Measurements from ENCODE around the gene PLEKHG4B. TPM values are rescaled to one million over a fixed set of nuclear protein-coding genes. Genes with fewer than 3 reads are reported as not detected.

The PLEKHG4B gene
- polyA plus RNA-seq, 1 donor (not counting 4 experiments of a cell fraction or from before 2014, with no cell fraction given), result not detected

- DNase-seq (ENCODE audit: low read depth, low spot score) (no peak), FAIRE-seq (no peak)
- Histone ChIP-seq H3K36me3 (ENCODE audit: control insufficient read depth in 2 of 2, extremely low read depth in 1 of 2, insufficient read depth in 2 of 2, low read length in 2 of 2) (no peaks in the 10 kb centered on the region), H3K9me1 (ENCODE audit: control insufficient read depth, extremely low read depth, insufficient read depth, low read length) (no peaks in the 10 kb centered on the region), H3K9ac (ENCODE audit: control insufficient read depth, extremely low read depth, insufficient read depth, low read length) (no peak overlapping the region), H3K27me3 (ENCODE audit: control insufficient read depth, extremely low read depth, insufficient read depth, low read length) (peaks cover 16% of the 10 kb centered on the region), H3K9me3 (ENCODE audit: control insufficient read depth, low read depth, low read length) (no peaks in the 10 kb centered on the region), H3K27ac (ENCODE audit: control insufficient read depth, insufficient read depth, low read length) (no peak overlapping the region), H3K4me2 (ENCODE audit: control insufficient read depth, extremely low read depth, insufficient read depth, low read depth, low read length) (no peak overlapping the region), H3K4me3 (ENCODE audit: control insufficient read depth in 2 of 3, extremely low read depth in 1 of 3, insufficient read depth in 2 of 3, low read depth in 1 of 3, low read length in 3 of 3) (no peak overlapping the region), H3K4me1 (ENCODE audit: control insufficient read depth, extremely low read depth, insufficient read depth, low read length) (no peaks in the 10 kb centered on the region), H3K79me2 (ENCODE audit: control insufficient read depth, insufficient read depth, low read length) (no peaks in the 10 kb centered on the region), H2AFZ (ENCODE audit: control insufficient read depth, low read length) (no peak overlapping the region), H4K20me1 (ENCODE audit: control insufficient read depth, extremely low read depth, insufficient read depth, low read length) (no peaks in the 10 kb centered on the region)
- dilution Hi-C loops (cut with MboI; ENCODE audit: extremely low pct_ligation_motif_present, low sequenced_read_pairs), result no loop called here
- TF ChIP-seq EZH2 (IDR thresholded peaks at IDR 0.05; ENCODE audit: low read length), result no peak
- no peak for TF ChIP-seq CTCF (optimal IDR thresholded peaks at IDR 0.05 in 1 of 3, IDR thresholded peaks at IDR 0.05 in 1 of 3, conservative IDR thresholded peaks at IDR 0.05 in 1 of 3; ENCODE audit: extremely low read depth in 1 of 3, insufficient read depth in 2 of 3, low read length in 3 of 3)
Observed at GRCh38 chr5:179401-179800, 87.4 kb downstream of the PLEKHG4B start.

GRCh38 chr5:180286-180918, 88.4 kb downstream of the PLEKHG4B start:
- DNase-seq (ENCODE audit: low read depth, low spot score) (no peak), FAIRE-seq (no peak)
- dilution Hi-C loops (cut with MboI; ENCODE audit: extremely low pct_ligation_motif_present, low sequenced_read_pairs), result no loop called here
- no peak overlapping the region for H3K4me2 ChIP-seq (ENCODE audit: control insufficient read depth, extremely low read depth, insufficient read depth, low read depth, low read length)
- H4K20me1 ChIP-seq (ENCODE audit: control insufficient read depth, extremely low read depth, insufficient read depth, low read length), result no peaks in the 10 kb centered on the region
- no peak overlapping the region for H3K4me3 ChIP-seq (ENCODE audit: control insufficient read depth in 2 of 3, extremely low read depth in 1 of 3, insufficient read depth in 2 of 3, low read depth in 1 of 3, low read length in 3 of 3)
- H3K27me3 ChIP-seq (ENCODE audit: control insufficient read depth, extremely low read depth, insufficient read depth, low read length), result peaks cover 16% of the 10 kb centered on the region
- H3K9me3 ChIP-seq (ENCODE audit: control insufficient read depth, low read depth, low read length), result no peaks in the 10 kb centered on the region
- H3K9me1 ChIP-seq (ENCODE audit: control insufficient read depth, extremely low read depth, insufficient read depth, low read length), result no peaks in the 10 kb centered on the region
- no peak overlapping the region for H3K9ac ChIP-seq (ENCODE audit: control insufficient read depth, extremely low read depth, insufficient read depth, low read length)
- H2AFZ ChIP-seq (ENCODE audit: control insufficient read depth, low read length), result no peak overlapping the region
- TF ChIP-seq CTCF (optimal IDR thresholded peaks at IDR 0.05 in 1 of 3, IDR thresholded peaks at IDR 0.05 in 1 of 3, conservative IDR thresholded peaks at IDR 0.05 in 1 of 3; ENCODE audit: extremely low read depth in 1 of 3, insufficient read depth in 2 of 3, low read length in 3 of 3) (no peak), EZH2 (IDR thresholded peaks at IDR 0.05; ENCODE audit: low read length) (no peak)
- no peaks in the 10 kb centered on the region for H3K36me3 ChIP-seq (ENCODE audit: control insufficient read depth in 2 of 2, extremely low read depth in 1 of 2, insufficient read depth in 2 of 2, low read length in 2 of 2)
- H3K4me1 ChIP-seq (ENCODE audit: control insufficient read depth, extremely low read depth, insufficient read depth, low read length), result no peaks in the 10 kb centered on the region
- H3K27ac ChIP-seq (ENCODE audit: control insufficient read depth, insufficient read depth, low read length), result no peak overlapping the region
- H3K79me2 ChIP-seq (ENCODE audit: control insufficient read depth, insufficient read depth, low read length), result no peaks in the 10 kb centered on the region

Measured in keratinocyte (primary cell).